HepG2 (cell line): ENCODE results near the gene PRRC2A. TPM values are rescaled to one million over a fixed set of nuclear protein-coding genes. Genes with fewer than 3 reads are reported as not detected.
A peak's percentile ranks its signal among the peaks of the same experiment; 100 is the strongest.

ENCODE experiments used
- CENPT ChIP-seq: sonication (generic); formaldehyde crosslinking; IDR thresholded peaks from 2 replicates; pipeline ENCODE4 v1.8.0; 2022; ENCODE audit warnings: low read depth, mild to moderate bottlenecking, moderate library complexity, missing genetic modification reagents
- HIVEP1 ChIP-seq: sonication (generic); formaldehyde crosslinking; IDR thresholded peaks from 2 replicates; pipeline ENCODE4 v1.4.0; 2020; ENCODE audit warnings: mild to moderate bottlenecking, missing genetic modification reagents
- KLF9 ChIP-seq: IDR thresholded peaks from 2 replicates; pipeline ENCODE4 v1.6.1; 2016; ENCODE audit warnings: low read depth
- PAWR ChIP-seq: sonication (generic); formaldehyde crosslinking; IDR thresholded peaks from 2 replicates; pipeline ENCODE4 v1.4.0; 2020; ENCODE audit warnings: missing genetic modification reagents, mild to moderate bottlenecking, borderline replicate concordance
- RFXAP ChIP-seq: sonication (generic); formaldehyde crosslinking; IDR thresholded peaks from 2 replicates; pipeline ENCODE4 v1.4.0; 2020; ENCODE audit warnings: missing genetic modification reagents, borderline replicate concordance
- SMAD9 ChIP-seq: sonication (generic); formaldehyde crosslinking; IDR thresholded peaks from 2 replicates; pipeline ENCODE4 v1.5.1; 2020; ENCODE audit warnings: mild to moderate bottlenecking, missing genetic modification reagents
- TAF15 ChIP-seq: fragments of 200-400 bp; formaldehyde crosslinking; IDR thresholded peaks from one replicate; pipeline ENCODE4 v1.6.1; 2018; ENCODE audit warnings: mild to moderate bottlenecking, low read depth, low read length; ENCODE audit not compliant: poor library complexity, severe bottlenecking
- ZNF12 ChIP-seq: sonication (generic); formaldehyde crosslinking; IDR thresholded peaks from 2 replicates; pipeline ENCODE4 v1.5.0; 2020; ENCODE audit warnings: missing genetic modification reagents
- ZNF232 ChIP-seq: sonication (generic); formaldehyde crosslinking; IDR thresholded peaks from 2 replicates; pipeline ENCODE4 v1.4.0; 2020; ENCODE audit warnings: missing genetic modification reagents, borderline replicate concordance
- ZNF430 ChIP-seq: sonication (generic); formaldehyde crosslinking; IDR thresholded peaks from 2 replicates; pipeline ENCODE4 v1.9.0; 2021; ENCODE audit warnings: mild to moderate bottlenecking, missing genetic modification reagents
- polyA plus RNA-seq, 8 experiments: library from polyadenylated mRNA; depleted of rRNA in 3 of 8; stranded (reverse) in 7 of 8; unstranded in 1 of 8; fragments of >200 nt; fragmentation: Illumina TruSeq in 4 of 8; extraction: Trizol in 4 of 8; gene quantifications; 2 replicates each; pipeline versions ENCODE4 v1.2.1 to v1.2.3, GENCODE V29; 2011 to 2016; ENCODE audit warnings: low read depth in 4 of 8, missing spikeins in 1 of 8, mixed read lengths in 1 of 8; ENCODE audit not compliant: insufficient read depth in 1 of 8
- total RNA-seq, 5 experiments: library from RNA; depleted of rRNA; stranded (reverse); fragments of >200 nt; fragmentation: Illumina TruSeq; extraction: Trizol; gene quantifications; 2 replicates each; pipeline ENCODE4 v1.2.3, GENCODE V29; 2016; ENCODE audit warnings: low read depth in 1 of 5
- TF ChIP-seq, protein P1 (sequence below): sonication (generic); formaldehyde crosslinking; IDR thresholded peaks from 2 replicates; pipeline ENCODE4 v1.5.1; 2020; ENCODE audit warnings: mild to moderate bottlenecking, missing genetic modification reagents
- TF ChIP-seq, protein P2 (sequence below): sonication (generic); formaldehyde crosslinking; IDR thresholded peaks from 2 replicates; pipeline ENCODE4 v1.5.1; 2020; ENCODE audit warnings: mild to moderate bottlenecking, missing genetic modification reagents, moderate library complexity
- TF ChIP-seq, protein P3 (sequence below): sonication (generic); formaldehyde crosslinking; IDR thresholded peaks from 2 replicates; pipeline ENCODE4 v1.4.0; 2020; ENCODE audit warnings: missing genetic modification reagents, mild to moderate bottlenecking, borderline replicate concordance
- TF ChIP-seq, protein P4 (sequence below): sonication (generic); formaldehyde crosslinking; IDR thresholded peaks from 2 replicates; pipeline ENCODE4; 2020; ENCODE audit warnings: missing genetic modification reagents, mild to moderate bottlenecking, borderline replicate concordance

The PRRC2A gene
- total and polyA plus RNA-seq, 2 of the 13 experiments (the other 11 are each of a cell fraction or from before 2014, with no cell fraction given): 38.9 to 47.4 TPM

DNA sequence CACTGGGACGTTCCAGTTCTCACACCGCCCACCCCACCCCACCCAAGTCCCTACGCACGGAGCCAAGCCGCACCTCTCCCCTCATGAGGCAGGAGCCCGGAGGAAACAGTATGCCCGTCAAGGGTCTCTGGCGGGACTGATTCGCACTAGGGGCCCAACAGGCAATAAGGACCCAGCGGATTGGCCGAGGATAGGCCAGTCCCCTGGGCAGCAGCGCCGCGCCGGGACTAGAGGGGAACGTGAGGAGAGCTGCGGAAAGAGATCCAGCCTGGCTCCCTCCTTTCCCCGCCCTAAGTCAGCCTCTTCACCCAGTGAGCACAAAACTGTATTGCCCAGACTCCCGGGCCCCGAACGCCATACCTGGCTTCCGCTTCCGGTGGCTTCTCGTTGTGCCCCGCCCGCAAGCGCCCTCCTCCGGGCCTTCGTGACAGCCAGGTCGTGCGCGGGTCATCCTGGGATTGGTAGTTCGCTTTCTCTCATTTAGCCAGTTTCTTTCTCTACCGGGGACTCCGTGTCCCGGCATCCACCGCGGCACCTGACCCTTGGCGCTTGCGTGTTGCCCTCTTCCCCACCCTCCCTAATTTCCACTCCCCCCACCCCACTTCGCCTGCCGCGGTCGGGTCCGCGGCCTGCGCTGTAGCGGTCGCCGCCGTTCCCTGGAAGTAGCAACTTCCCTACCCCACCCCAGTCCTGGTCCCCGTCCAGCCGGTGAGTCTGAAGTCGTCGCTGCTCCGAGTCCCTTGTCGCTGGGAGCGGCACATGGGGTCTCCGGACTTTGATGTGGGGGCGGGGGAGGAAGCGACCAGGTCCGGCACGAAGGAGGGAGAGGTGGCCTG, 45.2 kb downstream of the PRRC2A start, which contains the start of gene CSNK2B (continued):
- TF ChIP-seq, protein P1, sequence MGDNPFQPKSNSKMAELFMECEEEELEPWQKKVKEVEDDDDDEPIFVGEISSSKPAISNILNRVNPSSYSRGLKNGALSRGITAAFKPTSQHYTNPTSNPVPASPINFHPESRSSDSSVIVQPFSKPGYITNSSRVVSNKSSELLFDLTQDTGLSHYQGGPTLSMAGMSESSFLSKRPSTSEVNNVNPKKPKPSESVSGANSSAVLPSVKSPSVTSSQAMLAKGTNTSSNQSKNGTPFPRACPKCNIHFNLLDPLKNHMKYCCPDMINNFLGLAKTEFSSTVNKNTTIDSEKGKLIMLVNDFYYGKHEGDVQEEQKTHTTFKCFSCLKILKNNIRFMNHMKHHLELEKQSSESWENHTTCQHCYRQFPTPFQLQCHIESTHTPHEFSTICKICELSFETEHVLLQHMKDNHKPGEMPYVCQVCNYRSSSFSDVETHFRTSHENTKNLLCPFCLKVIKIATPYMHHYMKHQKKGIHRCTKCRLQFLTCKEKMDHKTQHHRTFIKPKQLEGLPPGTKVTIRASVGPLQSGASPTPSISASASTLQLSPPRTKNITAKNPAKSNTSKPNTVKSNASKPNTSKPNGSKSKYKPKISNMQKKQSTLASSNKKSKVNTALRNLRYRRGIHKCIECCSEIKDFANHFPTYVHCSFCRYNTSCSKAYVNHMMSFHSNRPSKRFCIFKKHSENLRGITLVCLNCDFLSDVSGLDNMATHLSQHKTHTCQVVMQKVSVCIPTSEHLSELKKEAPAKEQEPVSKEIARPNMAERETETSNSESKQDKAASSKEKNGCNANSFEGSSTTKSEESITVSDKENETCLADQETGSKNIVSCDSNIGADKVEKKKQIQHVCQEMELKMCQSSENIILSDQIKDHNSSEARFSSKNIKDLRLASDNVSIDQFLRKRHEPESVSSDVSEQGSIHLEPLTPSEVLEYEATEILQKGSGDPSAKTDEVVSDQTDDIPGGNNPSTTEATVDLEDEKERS (CRISPR knock-in tag): 0 out of 2 replicates have a peak, but pooled peaks have one; percentile 13
- TF ChIP-seq RFXAP (CRISPR knock-in tag) (0 out of 2 replicates have a peak, but pooled peaks have one; percentile 53), KLF9 (CRISPR knock-in tag) (0 out of 2 replicates have a peak, but pooled peaks have one; percentile 58), TAF15 (peak; percentile 84), ZNF430 (CRISPR knock-in tag) (peak; percentile 49; the same call in 1 of the 2 replicates), CENPT (CRISPR knock-in tag) (0 out of 2 replicates have a peak, but pooled peaks have one; percentile 3), SMAD9 (0 out of 2 replicates have a peak, but pooled peaks have one; percentile 59), PAWR (CRISPR knock-in tag) (0 out of 2 replicates have a peak, but pooled peaks have one; percentile 68), ZNF232 (CRISPR knock-in tag) (no peak), HIVEP1 (CRISPR knock-in tag) (peak; percentile 80; the same call in 1 of the 2 replicates), ZNF12 (CRISPR knock-in tag) (no peak)
- TF ChIP-seq, protein P2, sequence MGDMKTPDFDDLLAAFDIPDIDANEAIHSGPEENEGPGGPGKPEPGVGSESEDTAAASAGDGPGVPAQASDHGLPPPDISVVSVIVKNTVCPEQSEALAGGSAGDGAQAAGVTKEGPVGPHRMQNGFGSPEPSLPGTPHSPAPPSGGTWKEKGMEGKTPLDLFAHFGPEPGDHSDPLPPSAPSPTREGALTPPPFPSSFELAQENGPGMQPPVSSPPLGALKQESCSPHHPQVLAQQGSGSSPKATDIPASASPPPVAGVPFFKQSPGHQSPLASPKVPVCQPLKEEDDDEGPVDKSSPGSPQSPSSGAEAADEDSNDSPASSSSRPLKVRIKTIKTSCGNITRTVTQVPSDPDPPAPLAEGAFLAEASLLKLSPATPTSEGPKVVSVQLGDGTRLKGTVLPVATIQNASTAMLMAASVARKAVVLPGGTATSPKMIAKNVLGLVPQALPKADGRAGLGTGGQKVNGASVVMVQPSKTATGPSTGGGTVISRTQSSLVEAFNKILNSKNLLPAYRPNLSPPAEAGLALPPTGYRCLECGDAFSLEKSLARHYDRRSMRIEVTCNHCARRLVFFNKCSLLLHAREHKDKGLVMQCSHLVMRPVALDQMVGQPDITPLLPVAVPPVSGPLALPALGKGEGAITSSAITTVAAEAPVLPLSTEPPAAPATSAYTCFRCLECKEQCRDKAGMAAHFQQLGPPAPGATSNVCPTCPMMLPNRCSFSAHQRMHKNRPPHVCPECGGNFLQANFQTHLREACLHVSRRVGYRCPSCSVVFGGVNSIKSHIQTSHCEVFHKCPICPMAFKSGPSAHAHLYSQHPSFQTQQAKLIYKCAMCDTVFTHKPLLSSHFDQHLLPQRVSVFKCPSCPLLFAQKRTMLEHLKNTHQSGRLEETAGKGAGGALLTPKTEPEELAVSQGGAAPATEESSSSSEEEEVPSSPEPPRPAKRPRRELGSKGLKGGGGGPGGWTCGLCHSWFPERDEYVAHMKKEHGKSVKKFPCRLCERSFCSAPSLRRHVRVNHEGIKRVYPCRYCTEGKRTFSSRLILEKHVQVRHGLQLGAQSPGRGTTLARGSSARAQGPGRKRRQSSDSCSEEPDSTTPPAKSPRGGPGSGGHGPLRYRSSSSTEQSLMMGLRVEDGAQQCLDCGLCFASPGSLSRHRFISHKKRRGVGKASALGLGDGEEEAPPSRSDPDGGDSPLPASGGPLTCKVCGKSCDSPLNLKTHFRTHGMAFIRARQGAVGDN: peak; percentile 84
- TF ChIP-seq, protein P3, sequence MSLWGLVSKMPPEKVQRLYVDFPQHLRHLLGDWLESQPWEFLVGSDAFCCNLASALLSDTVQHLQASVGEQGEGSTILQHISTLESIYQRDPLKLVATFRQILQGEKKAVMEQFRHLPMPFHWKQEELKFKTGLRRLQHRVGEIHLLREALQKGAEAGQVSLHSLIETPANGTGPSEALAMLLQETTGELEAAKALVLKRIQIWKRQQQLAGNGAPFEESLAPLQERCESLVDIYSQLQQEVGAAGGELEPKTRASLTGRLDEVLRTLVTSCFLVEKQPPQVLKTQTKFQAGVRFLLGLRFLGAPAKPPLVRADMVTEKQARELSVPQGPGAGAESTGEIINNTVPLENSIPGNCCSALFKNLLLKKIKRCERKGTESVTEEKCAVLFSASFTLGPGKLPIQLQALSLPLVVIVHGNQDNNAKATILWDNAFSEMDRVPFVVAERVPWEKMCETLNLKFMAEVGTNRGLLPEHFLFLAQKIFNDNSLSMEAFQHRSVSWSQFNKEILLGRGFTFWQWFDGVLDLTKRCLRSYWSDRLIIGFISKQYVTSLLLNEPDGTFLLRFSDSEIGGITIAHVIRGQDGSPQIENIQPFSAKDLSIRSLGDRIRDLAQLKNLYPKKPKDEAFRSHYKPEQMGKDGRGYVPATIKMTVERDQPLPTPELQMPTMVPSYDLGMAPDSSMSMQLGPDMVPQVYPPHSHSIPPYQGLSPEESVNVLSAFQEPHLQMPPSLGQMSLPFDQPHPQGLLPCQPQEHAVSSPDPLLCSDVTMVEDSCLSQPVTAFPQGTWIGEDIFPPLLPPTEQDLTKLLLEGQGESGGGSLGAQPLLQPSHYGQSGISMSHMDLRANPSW (CRISPR knock-in tag): no peak
- TF ChIP-seq, protein P4, sequence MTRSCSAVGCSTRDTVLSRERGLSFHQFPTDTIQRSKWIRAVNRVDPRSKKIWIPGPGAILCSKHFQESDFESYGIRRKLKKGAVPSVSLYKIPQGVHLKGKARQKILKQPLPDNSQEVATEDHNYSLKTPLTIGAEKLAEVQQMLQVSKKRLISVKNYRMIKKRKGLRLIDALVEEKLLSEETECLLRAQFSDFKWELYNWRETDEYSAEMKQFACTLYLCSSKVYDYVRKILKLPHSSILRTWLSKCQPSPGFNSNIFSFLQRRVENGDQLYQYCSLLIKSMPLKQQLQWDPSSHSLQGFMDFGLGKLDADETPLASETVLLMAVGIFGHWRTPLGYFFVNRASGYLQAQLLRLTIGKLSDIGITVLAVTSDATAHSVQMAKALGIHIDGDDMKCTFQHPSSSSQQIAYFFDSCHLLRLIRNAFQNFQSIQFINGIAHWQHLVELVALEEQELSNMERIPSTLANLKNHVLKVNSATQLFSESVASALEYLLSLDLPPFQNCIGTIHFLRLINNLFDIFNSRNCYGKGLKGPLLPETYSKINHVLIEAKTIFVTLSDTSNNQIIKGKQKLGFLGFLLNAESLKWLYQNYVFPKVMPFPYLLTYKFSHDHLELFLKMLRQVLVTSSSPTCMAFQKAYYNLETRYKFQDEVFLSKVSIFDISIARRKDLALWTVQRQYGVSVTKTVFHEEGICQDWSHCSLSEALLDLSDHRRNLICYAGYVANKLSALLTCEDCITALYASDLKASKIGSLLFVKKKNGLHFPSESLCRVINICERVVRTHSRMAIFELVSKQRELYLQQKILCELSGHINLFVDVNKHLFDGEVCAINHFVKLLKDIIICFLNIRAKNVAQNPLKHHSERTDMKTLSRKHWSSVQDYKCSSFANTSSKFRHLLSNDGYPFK (CRISPR knock-in tag): peak; percentile 81
